IMR-90 (cell line): ENCODE results near the gene BCAP31. TPM values are rescaled to one million over a fixed set of nuclear protein-coding genes. Genes with fewer than 3 reads are reported as not detected.
"Not testable (repeated sequence)": the region's sequence is repeated elsewhere in the genome, so short reads cannot be mapped to it uniquely, and the experiment has no call there.

Experiments used
- ATAC-seq: fragments of 200-7000 bp; cut with Tn5 transposase; 2 replicates; pipeline ENCODE4 v1.9.1; 2020; ENCODE audit warnings: low read depth, mild to moderate bottlenecking, moderate library complexity
- BruUV-seq: library from RNA; stranded (reverse); fragments of 400-500 nt; replicated peaks from 2 replicates; lab custom pipeline; 2021; lab: Mats Ljungman, UMichigan
- CTCF ChIA-PET: fragments of 300-600 bp; formaldehyde crosslinking; extraction: SDS; loops from one replicate; lab custom pipeline; 2021; ENCODE audit warnings: antibody characterized with exemption; lab: Yijun Ruan, JAX
- POLR2A ChIA-PET: fragments of 300-600 bp; sonication (Branson Sonifier 250); formaldehyde crosslinking; loops from one replicate; lab custom pipeline; 2022; ENCODE audit warnings: antibody characterized with exemption; ENCODE audit not compliant: unreplicated experiment; lab: Charles Lee
- DNase-seq: peaks from one replicate; pipeline ENCODE4 v3.0.0; 2013
- H2AFZ ChIP-seq: replicated peaks from 2 replicates; pipeline ENCODE3; 2013; ENCODE audit warnings: low read length, mild to moderate bottlenecking; ENCODE audit not compliant: poor library complexity
- H2AK5ac ChIP-seq: 2 replicates; pipeline ENCODE4 v1.6.1; 2013; ENCODE audit warnings: low read depth, low read length, inconsistent platforms
- H2AK9ac ChIP-seq: replicated peaks from 2 replicates; pipeline ENCODE3; 2013; ENCODE audit warnings: mild to moderate bottlenecking, low read depth, low read length, moderate library complexity; ENCODE audit not compliant: poor library complexity
- H2BK120ac ChIP-seq: 2 replicates; pipeline ENCODE4 v1.6.1; 2013; ENCODE audit warnings: low read depth, low read length, inconsistent platforms
- H2BK15ac ChIP-seq: 3 replicates; pipeline ENCODE4 v1.6.1; 2013; ENCODE audit warnings: low read depth, low read length, inconsistent platforms
- H2BK20ac ChIP-seq: 2 replicates; pipeline ENCODE4 v1.6.1; 2013; ENCODE audit warnings: low read depth, mild to moderate bottlenecking, inconsistent platforms, low read length, moderate library complexity
- H2BK5ac ChIP-seq: 2 replicates; pipeline ENCODE4 v1.6.1; 2013; ENCODE audit warnings: mild to moderate bottlenecking, low read depth, low read length, inconsistent platforms; ENCODE audit not compliant: poor library complexity, severe bottlenecking
- H3K14ac ChIP-seq: replicated peaks from 2 replicates; pipeline ENCODE4 v1.6.1; 2013; ENCODE audit warnings: low read depth, low read length, inconsistent platforms
- H3K18ac ChIP-seq: 2 replicates; pipeline ENCODE4 v1.6.1; 2013; ENCODE audit warnings: low read depth, low read length, control low read depth
- H3K23ac ChIP-seq: 2 replicates; pipeline ENCODE4 v1.6.1; 2013; ENCODE audit warnings: low read depth, low read length, inconsistent platforms
- H3K27ac ChIP-seq: 2 replicates; pipeline ENCODE4 v1.5.1; 2013; ENCODE audit warnings: mild to moderate bottlenecking, control low read depth, low read length; ENCODE audit not compliant: insufficient read depth
- H3K27me3 ChIP-seq: 2 replicates; pipeline ENCODE4 v1.6.1; 2013; ENCODE audit warnings: low read length; ENCODE audit not compliant: control insufficient read depth, insufficient read depth
- H3K36me3 ChIP-seq: 2 replicates; pipeline ENCODE4 v1.6.1; 2013; ENCODE audit warnings: low read length, mixed read lengths; ENCODE audit not compliant: control insufficient read depth, insufficient read depth
- H3K4ac ChIP-seq: 2 replicates; pipeline ENCODE4 v1.6.1; 2013; ENCODE audit warnings: low read depth, low read length, inconsistent platforms
- H3K4me1 ChIP-seq: 2 replicates; pipeline ENCODE4 v1.6.1; 2013; ENCODE audit warnings: low read length, mixed read lengths; ENCODE audit not compliant: control insufficient read depth, insufficient read depth
- H3K4me2 ChIP-seq: 2 replicates; pipeline ENCODE4 v1.6.1; 2013; ENCODE audit warnings: low read depth, mild to moderate bottlenecking, control low read depth, low read length, moderate library complexity
- H3K4me3 ChIP-seq: 2 replicates; pipeline ENCODE4 v1.5.1; 2013; ENCODE audit warnings: low read depth, mild to moderate bottlenecking, control low read depth, low read length, moderate library complexity; ENCODE audit not compliant: insufficient read depth
- H3K56ac ChIP-seq: 2 replicates; pipeline ENCODE4 v1.6.1; 2013; ENCODE audit warnings: low read length, inconsistent platforms; ENCODE audit not compliant: insufficient read depth; ENCODE audit errors: extremely low read depth
- H3K79me1 ChIP-seq, 2 experiments: 2 replicates each; pipeline ENCODE4 v1.6.1; 2013; ENCODE audit warnings: low read length in 2 of 2, inconsistent platforms in 1 of 2, low read depth in 1 of 2
- H3K9ac ChIP-seq: 2 replicates; pipeline ENCODE4 v1.6.1; 2013; ENCODE audit warnings: low read depth, low read length, control low read depth
- H3K9me1 ChIP-seq: 2 replicates; pipeline ENCODE4 v1.6.1; 2013; ENCODE audit warnings: low read length, inconsistent platforms; ENCODE audit not compliant: insufficient read depth
- H3K9me3 ChIP-seq: 2 replicates; pipeline ENCODE4 v1.6.1; 2013; ENCODE audit warnings: low read length; ENCODE audit not compliant: control insufficient read depth, insufficient read depth
- H4K20me1 ChIP-seq: 2 replicates; pipeline ENCODE4 v1.6.1; 2013; ENCODE audit warnings: low read length, inconsistent platforms; ENCODE audit not compliant: insufficient read depth
- H4K5ac ChIP-seq: 2 replicates; pipeline ENCODE4 v1.6.1; 2013; ENCODE audit warnings: mild to moderate bottlenecking, low read depth, low read length, control low read depth
- H4K8ac ChIP-seq, 2 experiments: 2 replicates each; pipeline ENCODE4 v1.6.1; 2013; ENCODE audit warnings: low read depth in 2 of 2, low read length in 2 of 2, control low read depth in 1 of 2, inconsistent platforms in 1 of 2
- H4K91ac ChIP-seq: 2 replicates; pipeline ENCODE4 v1.6.1; 2013; ENCODE audit warnings: low read depth, low read length, inconsistent platforms; ENCODE audit not compliant: insufficient read depth
- BHLHE40 ChIP-seq: fragments of 150-350 bp; IDR thresholded peaks from 2 replicates; pipeline ENCODE4 v1.6.1; 2016; ENCODE audit warnings: mild to moderate bottlenecking, low read depth, low read length
- CEBPB ChIP-seq: IDR thresholded peaks from 2 replicates; pipeline ENCODE4 v1.6.1; 2012; ENCODE audit warnings: low read depth, low read length, improper control_type of control experiment
- MAZ ChIP-seq: IDR thresholded peaks from 2 replicates; pipeline ENCODE4 v1.6.1; 2012; ENCODE audit warnings: low read depth, mild to moderate bottlenecking, low read length, improper control_type of control experiment, moderate library complexity, borderline replicate concordance
- RFX5 ChIP-seq: IDR thresholded peaks from 2 replicates; pipeline ENCODE4 v1.8.0; 2012; ENCODE audit warnings: low read depth, mild to moderate bottlenecking, low read length, moderate library complexity
- SMC3 ChIP-seq: fragments of 150-350 bp; IDR thresholded peaks from 2 replicates; pipeline ENCODE4 v1.6.1; 2016; ENCODE audit warnings: low read depth, mild to moderate bottlenecking, antibody characterized with exemption, low read length, moderate library complexity
- WGBS, 2 experiments: methylation state at CpG; one replicate each; pipeline versions ENCODE4 v1.1.5 to v1.1.7; 2013; ENCODE audit warnings: missing lambda C conversion rate in 2 of 2; ENCODE audit not compliant: insufficient read length in 1 of 2; ENCODE audit errors: extremely low coverage in 2 of 2; 5-methylcytosine and 5-hydroxymethylcytosine counted together
- dilution Hi-C: fragments of 300-500 bp; cut with HindIII; formaldehyde crosslinking; loops from one replicate; pipeline ENCODE4 v1.14.3; 2018; ENCODE audit warnings: low sequenced_read_pairs; ENCODE audit not compliant: unreplicated experiment
- in situ Hi-C: fragments of 300-500 bp; cut with MboI; formaldehyde crosslinking; loops from 3 replicates; pipeline ENCODE4 v1.14.3; 2019; ENCODE audit warnings: low sequenced_read_pairs, inconsistent platforms, mixed read lengths
- intact Hi-C: fragments of 100-400 bp; cut with micrococcal nuclease; formaldehyde crosslinking; loops from 2 replicates; pipeline ENCODE4 v1.10.0; 2022
- polyA plus RNA-seq, 3 experiments: library from polyadenylated mRNA; depleted of rRNA; stranded (reverse); fragments of >200 nt; gene quantifications; 2 replicates each; pipeline ENCODE4 v1.2.3, GENCODE V29; 2012; ENCODE audit warnings: low replicate concordance in 1 of 3
- total RNA-seq: library from RNA; depleted of rRNA; stranded (reverse); fragments of >200 nt; gene quantifications from 2 replicates; pipeline ENCODE4 v1.2.3, GENCODE V29; 2012

Gene BCAP31
- total and polyA plus RNA-seq, 2 of the 4 experiments (the other 2 are of a cell fraction), result 125 to 244 TPM

- 0 out of 4 replicates have a peak, but pooled peaks cover 0 to 2% of the 10 kb centered on the region in 2 experiments for H3K79me1 ChIP-seq
- no peak overlapping the region for H3K4ac ChIP-seq
- no TSS peak for BruUV-seq
- H3K9me3 ChIP-seq, result no peaks in the 10 kb centered on the region
- H4K20me1 ChIP-seq, result peaks cover 8% of the 10 kb centered on the region; the same call in 1 of the 2 replicates
- H2BK5ac ChIP-seq, result no peak overlapping the region
- ChIA-PET CTCF (no interaction called here), POLR2A (no interaction called here)
- 80% methylated on average over 2 of the region's 23 CpGs; no CpG with 5 or more reads in 1 of the 2 experiments for WGBS, 2 experiments
- no peak overlapping the region for H3K56ac ChIP-seq
- no peak overlapping the region for H2AFZ ChIP-seq
- no peak overlapping the region for H4K5ac ChIP-seq
- H2BK20ac ChIP-seq, result no peak overlapping the region
- H3K27me3 ChIP-seq, result no peaks in the 10 kb centered on the region
- no peak overlapping the region for H2AK5ac ChIP-seq
- DNase-seq (no peak), ATAC-seq (no peak)
- no peak overlapping the region for H3K14ac ChIP-seq
- H3K9me1 ChIP-seq, result peaks cover 2% of the 10 kb centered on the region; the same call in 1 of the 2 replicates
- H2AK9ac ChIP-seq, result no peak overlapping the region
- H3K36me3 ChIP-seq, result peaks cover 7% of the 10 kb centered on the region
- H3K4me2 ChIP-seq, result no peak overlapping the region
- no peak overlapping the region for H3K18ac ChIP-seq
- no peak overlapping the region for H3K9ac ChIP-seq
- H3K27ac ChIP-seq, result no peak overlapping the region
- H4K8ac ChIP-seq, result no peak overlapping the region
- no peak overlapping the region for H2BK15ac ChIP-seq
- TF ChIP-seq RFX5 (no peak), CEBPB (no peak), MAZ (no peak), BHLHE40 (no peak), SMC3 (no peak)
- no peak overlapping the region for H3K23ac ChIP-seq
- peaks cover 7% of the 10 kb centered on the region for H3K4me1 ChIP-seq
- dilution Hi-C loops, result no loop called here
- no peak overlapping the region for H3K4me3 ChIP-seq
- intact Hi-C loops, result no loop called here
- in situ Hi-C loops, result no loop called here
- H2BK120ac ChIP-seq, result no peak overlapping the region
- H4K91ac ChIP-seq, result no peak overlapping the region
Measured at GRCh38 chrX:153694687-153695270, 29.4 kb downstream of the BCAP31 start.

- H3K56ac ChIP-seq, H2BK120ac ChIP-seq, H3K9ac ChIP-seq, H3K4ac ChIP-seq, H3K14ac ChIP-seq, H3K4me2 ChIP-seq, H3K4me3 ChIP-seq, H3K36me3 ChIP-seq, H3K18ac ChIP-seq, H3K4me1 ChIP-seq, H4K8ac ChIP-seq, H3K9me1 ChIP-seq, H3K23ac ChIP-seq, H2BK15ac ChIP-seq, intact Hi-C loops, POLR2A ChIA-PET, H4K91ac ChIP-seq, CTCF ChIA-PET, H2AK9ac ChIP-seq, H3K9me3 ChIP-seq, BruUV-seq, in situ Hi-C loops, H2BK20ac ChIP-seq, DNase-seq, H3K27ac ChIP-seq, H4K5ac ChIP-seq, H3K27me3 ChIP-seq, H3K79me1 ChIP-seq, H2AK5ac ChIP-seq, H2AFZ ChIP-seq, dilution Hi-C loops, H2BK5ac ChIP-seq, ATAC-seq: not testable (repeated sequence)
- peaks cover 12% of the 10 kb centered on the region for H4K20me1 ChIP-seq
- no CpG with 5 or more reads among the region's 16 CpGs for WGBS, 2 experiments
Measured at GRCh38 chrX:153694256-153694655, 29.9 kb downstream of the BCAP31 start.
